Heart left ventricle (tissue), 13 donors: ENCODE measurements around the gene TSPAN14.

Experiments
- CTCF ChIP-seq, 12 donors: fragments of 200-600 bp; sonication (generic) in 4 of 12; IDR thresholded peaks; one replicate each; pipeline versions ENCODE4 v1.5.0 to v1.8.0; 2018 to 2022; ENCODE audit warnings: antibody characterized with exemption in 12 of 12, mild to moderate bottlenecking in 5 of 12
- POLR2A ChIP-seq, 2 donors: fragments of 450-650 bp; IDR thresholded peaks; one replicate each; pipeline ENCODE4 v1.6.1; 2017; ENCODE audit warnings: antibody characterized with exemption in 2 of 2, mild to moderate bottlenecking in 2 of 2, moderate library complexity in 2 of 2
- donor health status: ischemic (EF 13 %, LVEDD 7.1; RV severe dilation, severe dysfunction).
- donor health status: DM: no; HTN: yes; CAD: no.
- donor health status: DM: no; HTN: no; CAD: no.
- donor health status: ischemic (EF 25% LVEDD 6.9; RV normal size, moderate dysfunction).
- donor health status: ischemic (EF 25% LVEDD 5.7; RV mildly dilated, moderate dysfunction).
- donor health status: ischemic (EF 35%, LVEDD 5.7; RV mildly dilated, moderate dysfunction).
- donor health status: nonischemic (EF 11% LVEDD 7.7; RV severe dilation, severe dysfunction).
- donor health status: DM: yes; HTN: yes; CAD: no.
- donor health status: PGD.
- donor health status: ischemic (EF 29% LVEDD 5.4; RV normal size, mild dysfunction).
- donor health status: nonischemic (EF 23%, LVEDD 6.1; RV moderate dilation, normal function).

DNA sequence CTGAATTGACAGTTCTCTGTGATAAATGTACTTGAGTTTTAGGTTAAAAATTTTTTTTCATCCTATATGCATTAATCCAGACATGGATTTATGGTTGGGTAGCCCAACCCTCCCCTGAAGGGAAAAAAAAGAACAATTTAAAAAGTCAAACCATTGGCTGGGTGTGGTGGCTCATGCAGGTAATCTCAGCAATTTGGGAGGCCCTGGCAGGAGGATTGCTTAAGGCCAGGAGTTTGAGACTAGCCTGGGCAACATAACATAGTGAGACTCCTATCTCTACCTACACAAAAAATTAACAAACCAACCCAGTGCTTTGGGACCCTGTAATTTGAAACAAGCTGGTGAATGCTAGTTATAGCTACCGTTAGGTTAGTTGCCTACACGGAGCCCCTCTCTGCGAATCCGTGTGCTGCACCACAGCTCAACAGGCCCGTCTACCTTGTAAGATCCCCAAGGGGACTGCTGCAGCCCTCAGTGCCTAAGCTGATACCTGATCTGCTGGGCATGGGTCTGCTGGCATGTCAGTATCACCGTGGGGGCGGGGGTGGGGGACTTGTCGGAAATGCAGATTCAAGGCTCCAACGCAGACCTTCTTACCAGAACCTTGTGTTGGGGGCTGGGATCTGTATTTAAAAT is 32.8 kb downstream of the TSPAN14 start:
- TF ChIP-seq CTCF (IDR thresholded peaks at IDR 0.05) (no peak), POLR2A (IDR thresholded peaks at IDR 0.05) (no peak)
